NCI-H446 treated with DMSO at 0.1 percent for 48 hours (cell line): Measurements from ENCODE around the gene SPEF2.
A peak's percentile ranks its signal among the peaks of the same experiment; 100 is the strongest.

Experiments
- DNase-seq: peaks from one replicate; lab custom pipeline; 2025; lab: John Stamatoyannopoulos, UW

The SPEF2 gene

DNA sequence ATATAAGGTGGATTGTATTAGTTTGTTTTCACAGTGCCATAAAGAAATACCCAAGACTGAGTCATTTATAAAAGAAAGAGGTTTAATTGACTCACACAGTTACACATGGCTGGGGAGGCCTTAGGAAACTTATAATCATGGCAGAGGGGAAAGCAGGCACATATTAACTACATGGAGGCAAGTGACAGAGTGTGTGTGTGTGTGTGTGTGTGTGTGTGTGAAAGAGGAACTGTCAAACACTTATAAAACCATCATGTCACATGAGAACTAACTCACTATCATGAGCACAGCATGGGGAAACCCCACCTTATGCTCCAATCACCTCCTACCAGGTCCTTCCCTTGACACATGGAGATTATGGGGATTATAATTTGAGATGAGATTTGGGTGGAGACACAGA lies 118.6 kb downstream of the SPEF2 start:
- DNase-seq, result no peak

DNA sequence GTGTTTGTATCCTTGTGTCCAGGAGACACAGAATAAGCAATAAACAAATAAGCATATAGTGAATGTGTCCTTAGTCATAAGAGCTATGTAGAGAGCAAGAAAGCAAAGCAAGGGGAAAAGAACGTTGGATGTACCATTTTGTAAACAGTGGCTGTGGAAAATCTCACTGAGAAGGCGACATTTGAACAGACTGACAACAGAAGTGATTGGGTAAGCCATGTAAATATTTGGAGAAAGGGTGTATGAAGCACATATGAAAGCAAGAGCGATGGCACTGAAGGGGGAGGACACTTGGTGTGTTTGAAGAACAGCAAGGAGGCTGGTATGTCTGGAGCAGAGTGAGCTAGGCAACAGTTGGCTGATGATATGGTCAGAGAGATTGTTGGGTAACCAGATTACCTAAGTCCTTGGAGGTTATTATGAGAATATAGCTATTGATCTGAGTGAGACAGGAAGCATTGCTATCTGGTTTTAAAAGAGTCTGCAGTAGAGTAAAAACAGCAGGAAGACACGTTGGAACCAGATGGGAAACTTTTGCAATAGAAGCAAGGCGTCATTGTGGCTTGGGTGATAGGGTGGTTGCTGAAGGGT lies 123.6 kb downstream of the SPEF2 start:
- no peak for DNase-seq

DNA sequence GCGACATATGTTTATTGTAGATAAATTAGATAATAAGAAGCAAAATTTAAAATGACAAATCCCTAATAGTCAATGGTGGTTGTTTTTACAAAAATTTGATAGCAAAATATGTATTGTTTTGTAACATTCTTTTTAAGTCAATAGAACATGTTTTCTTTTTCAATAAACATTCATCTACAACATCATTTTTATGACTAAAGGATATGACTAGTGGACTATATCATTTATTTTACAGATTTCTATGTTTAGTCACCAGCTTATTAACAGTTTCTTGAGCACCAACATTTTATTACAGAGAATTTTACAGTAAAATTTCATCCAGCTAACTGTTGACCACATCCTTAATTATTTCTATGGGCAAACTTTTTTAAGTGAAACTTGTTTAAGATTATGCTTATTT lies 124.3 kb downstream of the SPEF2 start:
- DNase-seq, result no peak

DNA sequence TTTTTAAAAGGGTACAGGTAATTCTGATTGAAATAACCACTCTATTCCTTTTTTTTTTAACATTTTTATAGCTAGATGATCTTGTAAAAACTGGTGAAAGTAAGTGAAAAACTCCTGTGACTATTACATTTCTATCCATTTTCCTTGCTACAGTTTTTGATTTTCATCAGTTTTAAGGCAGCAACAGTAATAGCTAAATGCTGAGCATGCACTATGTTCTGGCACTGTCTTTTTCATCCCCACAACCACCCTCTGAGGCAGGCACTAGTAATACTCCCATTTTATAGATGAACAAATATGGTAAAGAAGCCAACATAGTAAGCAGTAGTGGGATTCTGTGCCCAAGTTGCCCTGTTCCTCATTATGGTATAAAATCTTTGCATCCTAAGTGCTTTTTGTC lies 126.0 kb downstream of the SPEF2 start:
- no peak for DNase-seq

DNA sequence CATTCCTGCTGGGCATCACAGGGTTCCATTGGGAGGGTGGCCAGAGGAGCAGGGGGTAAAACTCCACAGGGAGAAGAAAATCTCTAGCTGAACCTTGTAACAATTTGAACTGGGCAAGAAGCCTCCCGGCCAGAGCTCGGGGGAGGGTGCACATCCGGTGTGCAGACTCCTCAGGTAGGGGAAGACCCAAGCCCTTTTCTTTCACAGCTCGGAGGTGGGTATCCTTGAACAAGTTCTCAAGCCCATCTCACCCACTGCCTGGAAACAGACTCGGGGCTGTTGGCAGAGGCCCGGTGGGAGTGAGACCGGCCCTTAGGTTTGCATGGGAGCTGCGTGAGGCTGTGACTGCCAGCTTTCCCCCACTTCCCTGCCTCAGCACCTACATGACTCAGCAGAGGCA lies 127.5 kb downstream of the SPEF2 start:
- no peak for DNase-seq

DNA sequence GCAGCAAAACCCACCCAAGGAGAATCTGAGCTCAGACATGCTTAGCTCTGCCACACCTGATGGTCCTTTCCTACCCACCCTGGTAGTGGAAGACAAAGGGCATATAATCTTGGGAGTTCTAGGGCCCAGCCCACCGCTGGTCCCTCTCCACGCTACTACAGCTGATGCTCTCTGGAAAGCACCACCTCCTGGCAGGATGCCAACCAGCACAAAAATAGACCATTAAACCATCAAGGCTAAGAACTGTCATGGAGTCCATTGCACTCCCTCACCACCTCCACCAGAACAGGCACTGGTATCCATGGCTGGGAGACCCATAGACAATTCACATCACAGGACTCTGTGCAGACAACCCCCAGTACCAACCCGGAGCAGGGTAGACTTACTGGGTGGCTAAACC lies 128.0 kb downstream of the SPEF2 start:
- no peak for DNase-seq

DNA sequence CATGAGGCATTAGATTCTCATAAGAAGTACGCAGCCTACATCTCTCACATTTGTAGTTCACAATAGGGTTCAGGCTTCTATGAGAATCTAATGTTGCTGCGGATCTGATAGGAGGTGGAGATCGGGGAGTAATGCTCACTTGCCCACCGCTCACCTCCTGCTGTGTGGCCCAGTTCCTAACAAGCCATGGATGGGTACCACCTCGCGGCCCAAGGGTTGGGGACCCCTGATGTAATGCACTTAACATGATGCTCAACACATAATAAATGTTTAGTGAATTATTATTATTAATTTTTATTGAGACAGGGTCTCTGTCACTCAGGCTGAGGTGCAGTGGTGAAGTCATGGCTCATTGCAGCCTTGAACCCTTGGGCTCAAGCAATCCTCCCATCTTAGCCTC lies 134.3 kb downstream of the SPEF2 start:
- no peak for DNase-seq

DNA sequence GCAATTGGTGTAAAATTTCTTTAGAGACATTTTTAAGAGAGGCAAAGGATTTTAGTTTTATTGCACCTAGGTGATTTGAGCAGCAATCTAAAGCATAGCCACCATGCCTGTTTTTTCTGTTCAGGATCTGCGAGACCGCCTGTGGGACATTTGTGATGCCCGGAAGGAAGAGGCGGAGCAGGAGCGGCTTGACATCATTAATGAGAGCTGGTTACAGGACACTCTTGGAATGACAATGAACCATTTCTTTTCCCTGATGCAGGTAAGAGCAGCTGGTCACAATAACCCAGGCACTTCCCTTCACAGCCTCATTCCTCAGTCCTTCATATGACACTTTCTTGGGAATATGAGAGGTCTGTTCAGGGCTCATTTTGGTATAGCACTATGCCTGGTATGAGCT lies 135.8 kb downstream of the SPEF2 start:
- no peak for DNase-seq

DNA sequence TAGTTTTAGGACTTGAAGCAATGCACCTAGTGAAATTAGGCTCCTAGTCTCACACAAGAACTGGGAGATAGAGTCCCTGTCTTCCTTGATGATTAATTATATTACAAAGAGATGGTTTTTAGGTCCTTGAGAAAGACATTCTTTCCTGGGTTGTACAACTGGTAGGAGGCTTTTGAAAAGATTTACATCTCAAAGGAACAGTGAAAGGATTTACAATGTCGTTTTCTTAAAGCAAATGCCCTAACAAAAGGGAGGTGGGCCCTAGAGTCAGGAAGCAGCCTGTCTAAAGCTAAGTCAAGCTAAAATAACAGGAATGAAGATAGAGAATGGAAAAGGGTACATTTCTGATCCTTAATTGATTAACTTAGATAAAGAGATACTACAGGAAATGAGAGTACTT lies 136.8 kb downstream of the SPEF2 start:
- DNase-seq, result no peak

DNA sequence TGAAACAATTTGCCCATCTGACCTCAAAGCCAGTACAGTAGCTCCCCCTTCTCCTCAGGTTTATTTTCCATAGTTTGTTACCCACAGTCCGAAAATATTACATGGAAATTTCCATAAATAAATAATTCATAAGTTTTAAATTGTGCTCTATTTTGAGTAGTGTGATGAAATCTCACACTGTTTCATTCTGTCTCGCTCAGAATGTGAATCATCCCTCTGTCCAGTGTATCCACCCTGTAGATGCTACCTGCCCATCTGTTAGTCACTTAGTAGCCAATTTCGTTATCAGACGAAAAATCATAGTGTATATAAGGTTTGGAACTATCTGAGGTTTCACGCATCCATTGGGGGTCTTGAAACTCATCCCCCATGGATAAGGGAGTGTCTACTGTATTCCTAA lies 138.3 kb downstream of the SPEF2 start:
- DNase-seq, result no peak

DNA sequence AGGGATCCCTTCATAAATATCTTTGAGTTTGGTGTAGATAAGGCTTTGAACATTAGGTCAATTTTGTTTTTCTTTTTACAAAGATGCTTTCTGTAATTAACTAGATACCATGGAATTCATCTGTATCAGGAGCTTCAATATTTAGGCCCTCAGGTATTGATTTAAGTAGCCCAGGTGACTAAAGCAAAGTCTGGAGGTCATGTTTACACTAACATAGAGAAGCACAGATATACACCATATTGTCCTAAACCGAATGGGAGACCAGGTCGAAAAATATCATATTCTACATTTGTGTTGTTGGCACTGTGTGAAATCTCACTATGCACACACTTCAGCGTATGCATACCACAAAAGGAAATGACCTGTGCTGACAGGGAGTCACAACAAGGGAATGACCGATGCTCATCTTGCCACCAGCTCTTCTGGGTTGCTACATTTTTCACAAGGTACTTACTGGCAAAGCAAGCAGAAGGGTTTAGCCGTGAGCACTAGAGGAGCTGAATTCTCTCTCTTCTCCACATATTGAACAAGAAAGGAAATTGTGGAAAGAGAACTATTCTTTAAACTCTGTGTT lies 140.6 kb downstream of the SPEF2 start:
- DNase-seq, result no peak

DNA sequence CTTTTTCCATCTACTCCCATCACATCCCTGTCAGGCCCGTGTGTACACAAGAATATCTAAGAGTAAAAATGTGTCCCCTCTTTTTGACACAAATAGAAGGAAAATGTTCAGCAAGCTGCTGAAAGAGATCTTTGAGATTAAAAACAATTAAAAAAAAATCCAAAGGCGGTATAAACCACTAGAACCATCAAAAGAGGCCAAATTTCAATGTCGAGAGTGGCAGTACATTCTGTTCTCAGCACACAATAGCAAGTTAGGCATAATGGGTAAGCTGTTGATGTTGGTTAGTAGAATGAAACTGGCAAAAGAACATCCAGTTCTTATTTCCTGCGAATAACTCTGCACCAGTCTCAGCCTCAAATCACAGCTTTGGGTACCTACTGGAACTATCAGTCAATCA lies 143.9 kb downstream of the SPEF2 start:
- DNase-seq, result no peak

DNA sequence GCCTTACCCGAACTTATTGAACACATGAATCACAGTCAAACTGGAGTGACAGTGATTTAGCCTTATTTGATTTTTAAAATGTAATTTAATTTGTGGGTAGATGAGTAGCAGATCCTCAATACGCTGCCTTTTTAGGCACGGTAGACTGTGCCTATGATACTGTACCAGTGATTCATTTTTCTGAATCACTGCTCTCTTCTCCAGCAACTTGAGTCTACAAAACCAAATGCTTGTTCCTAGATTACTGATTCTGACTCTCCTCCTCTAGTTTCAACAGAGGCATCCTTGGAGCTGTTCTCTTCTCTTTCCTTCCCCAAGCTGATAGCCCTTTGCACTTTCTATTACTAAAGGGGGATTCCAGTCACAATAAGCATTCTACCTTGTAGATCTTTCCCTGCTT lies 144.7 kb downstream of the SPEF2 start:
- no peak for DNase-seq

DNA sequence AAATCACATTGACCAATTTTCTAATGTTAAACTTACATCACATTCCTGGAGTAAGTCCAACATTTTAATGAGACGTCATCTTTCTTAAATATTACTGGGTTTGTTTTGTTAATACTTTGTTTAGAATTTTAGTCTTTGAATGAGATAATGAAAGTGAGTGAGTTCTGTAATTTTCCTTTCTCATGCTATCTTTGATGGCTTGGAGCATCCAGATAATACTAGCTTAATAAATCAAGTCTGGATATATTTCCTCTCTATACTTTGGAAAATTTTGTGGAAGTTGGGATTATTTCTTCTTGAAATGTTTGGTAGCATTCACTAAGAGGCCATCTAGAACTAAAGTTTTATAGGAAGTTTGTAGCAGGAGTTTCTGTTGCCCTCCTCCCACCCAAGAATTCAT lies 148.3 kb downstream of the SPEF2 start:
- no peak for DNase-seq

DNA sequence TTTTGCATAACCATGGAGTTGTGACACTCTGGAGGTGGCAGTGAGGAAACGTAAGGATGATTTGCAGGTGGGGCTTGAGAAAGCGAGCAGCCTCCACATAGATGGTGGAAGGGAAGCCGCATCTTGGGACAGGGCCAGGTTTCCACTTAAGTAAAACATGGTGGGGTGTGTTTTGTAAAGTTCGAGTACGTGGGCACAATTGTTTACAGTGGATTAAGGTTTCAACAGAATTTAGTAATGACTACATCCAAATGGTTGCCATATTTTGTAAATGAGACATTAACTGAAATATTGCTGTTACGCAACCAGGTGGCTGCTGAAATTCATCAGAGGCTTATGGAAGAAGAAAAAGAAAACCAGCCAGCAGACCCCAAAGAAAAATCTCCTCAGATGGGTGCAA lies 153.6 kb downstream of the SPEF2 start:
- DNase-seq, result no peak

DNA sequence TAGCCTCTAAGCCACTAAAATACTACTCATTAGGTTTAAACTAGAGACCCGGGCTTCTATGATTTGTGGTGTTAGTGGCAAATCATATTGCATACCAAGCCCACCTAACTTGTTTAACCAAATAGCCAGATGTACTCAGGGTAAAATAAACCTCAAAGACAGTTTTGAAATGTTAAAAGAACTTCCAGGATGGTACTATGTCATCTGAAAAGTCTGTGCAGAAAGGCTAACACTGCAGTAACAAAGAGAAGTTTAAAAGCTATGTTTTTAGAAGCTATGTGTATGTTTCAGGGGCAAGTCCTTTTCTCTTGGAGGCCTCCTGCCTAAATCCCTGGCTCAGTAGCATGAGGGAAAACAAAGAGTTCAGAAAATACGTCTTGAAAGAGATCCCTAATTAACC lies 154.2 kb downstream of the SPEF2 start:
- DNase-seq, result no peak

DNA sequence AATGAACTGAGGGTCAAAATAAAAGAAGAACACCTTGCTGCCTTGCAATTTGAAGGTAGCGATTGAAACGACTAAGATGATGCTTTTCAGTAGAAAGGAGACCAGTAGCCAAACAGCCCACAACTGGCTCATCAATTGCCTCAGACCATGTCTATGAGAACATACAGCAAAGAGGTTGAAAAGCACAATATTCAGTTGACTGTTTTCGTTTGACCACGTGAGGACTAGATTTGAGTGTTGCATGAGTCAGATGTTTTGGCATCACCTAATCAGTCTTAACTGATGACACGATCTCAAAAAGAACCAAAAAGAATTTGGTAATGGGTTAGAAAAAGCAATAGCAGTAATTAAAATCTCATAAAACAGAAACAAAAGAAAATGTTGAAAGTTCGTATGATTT lies 156.3 kb downstream of the SPEF2 start:
- DNase-seq, result no peak

DNA sequence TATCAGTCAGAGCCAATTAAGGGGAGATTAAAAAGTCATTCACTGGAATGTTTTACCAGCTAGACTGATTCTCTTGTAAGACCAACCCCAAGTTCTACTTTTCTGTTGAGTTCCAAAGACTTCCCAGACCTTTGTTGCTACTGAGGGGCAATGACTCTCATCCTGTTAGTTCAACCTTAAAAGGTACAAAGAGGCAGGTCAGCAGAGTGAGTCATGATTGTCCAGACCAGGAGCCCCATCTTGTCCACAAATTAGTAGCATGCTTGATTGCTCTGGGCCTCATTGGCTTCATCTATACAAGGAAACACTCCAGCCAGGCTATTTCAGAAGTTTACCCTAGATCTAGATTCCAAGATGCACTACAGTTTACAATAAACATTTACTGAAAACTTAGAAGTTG lies 159.1 kb downstream of the SPEF2 start:
- DNase-seq, result no peak

DNA sequence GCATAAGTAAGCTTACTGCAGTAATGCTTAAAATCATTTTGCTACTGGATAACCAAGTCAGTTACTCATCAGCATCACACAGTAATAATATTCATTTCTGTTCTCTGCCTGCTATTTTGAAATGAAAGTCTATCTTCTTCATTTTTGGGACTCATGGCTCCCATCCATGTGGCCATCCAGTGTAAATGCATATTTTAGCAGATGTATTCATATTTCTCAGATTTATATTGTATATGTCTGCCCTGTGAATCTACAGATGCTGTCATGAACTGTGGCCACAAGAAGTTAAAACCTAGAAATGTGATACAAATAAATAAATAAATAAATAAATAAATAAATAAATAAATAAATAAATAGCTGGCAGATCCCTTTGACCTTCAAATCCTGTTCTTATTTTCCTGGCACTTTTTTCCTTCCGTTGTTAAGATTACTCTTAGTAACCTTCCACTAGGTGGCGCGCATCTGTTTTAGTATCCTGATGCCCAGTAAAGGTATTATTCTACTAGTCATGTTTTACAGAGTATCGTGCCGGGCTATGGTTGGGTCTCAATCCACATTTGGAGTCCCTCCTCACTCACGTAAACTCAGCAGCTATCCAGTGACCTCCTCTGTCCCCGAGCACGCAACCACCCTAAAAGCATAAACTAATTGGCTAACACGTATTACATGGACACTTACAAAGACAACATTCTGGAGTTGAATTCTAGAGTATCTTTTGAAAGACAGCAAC lies 159.9 kb downstream of the SPEF2 start:
- peak; percentile 65 for DNase-seq

DNA sequence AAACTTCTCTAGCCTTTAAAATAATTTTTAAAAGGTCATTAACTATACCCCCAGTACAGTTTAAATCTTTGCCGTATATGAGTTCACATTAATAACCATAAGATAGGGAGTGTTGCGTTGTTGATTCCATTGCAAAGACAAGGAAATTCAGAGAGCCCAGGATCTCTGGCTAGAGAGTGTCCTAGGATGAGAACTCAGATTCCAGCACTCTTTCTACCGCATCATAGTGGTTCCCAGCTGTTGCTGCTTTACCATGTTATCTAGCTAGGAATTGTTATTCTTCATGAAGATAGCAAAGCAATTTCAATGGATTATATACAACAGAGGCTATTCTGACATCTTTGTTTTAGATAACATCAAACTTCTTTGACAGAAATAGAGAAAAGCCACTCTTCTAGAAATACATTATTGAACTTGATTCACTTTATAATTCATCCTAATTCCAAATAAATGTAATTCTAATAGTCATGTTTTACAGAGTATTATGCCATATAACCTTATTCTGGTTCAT lies 160.7 kb downstream of the SPEF2 start:
- DNase-seq, result no peak

DNA sequence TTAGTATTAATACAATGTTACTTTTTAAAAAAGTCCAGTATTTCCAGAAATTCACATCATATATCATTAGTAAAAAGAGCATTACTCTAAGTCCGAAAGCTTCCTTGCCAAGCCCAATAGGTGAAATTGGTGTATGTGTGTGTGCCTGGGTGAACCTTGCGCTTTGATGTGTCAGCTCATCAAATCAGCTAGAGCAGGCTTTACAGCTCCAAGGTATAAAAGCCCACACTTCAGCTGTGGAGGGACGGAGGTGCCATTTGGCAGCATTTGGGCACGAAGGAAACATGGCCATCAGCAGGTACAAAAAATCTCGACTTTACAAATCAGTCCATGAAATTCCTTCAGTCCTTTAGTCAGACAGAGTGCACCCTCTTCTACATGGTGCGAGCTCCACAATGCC lies 162.6 kb downstream of the SPEF2 start:
- no peak for DNase-seq

DNA sequence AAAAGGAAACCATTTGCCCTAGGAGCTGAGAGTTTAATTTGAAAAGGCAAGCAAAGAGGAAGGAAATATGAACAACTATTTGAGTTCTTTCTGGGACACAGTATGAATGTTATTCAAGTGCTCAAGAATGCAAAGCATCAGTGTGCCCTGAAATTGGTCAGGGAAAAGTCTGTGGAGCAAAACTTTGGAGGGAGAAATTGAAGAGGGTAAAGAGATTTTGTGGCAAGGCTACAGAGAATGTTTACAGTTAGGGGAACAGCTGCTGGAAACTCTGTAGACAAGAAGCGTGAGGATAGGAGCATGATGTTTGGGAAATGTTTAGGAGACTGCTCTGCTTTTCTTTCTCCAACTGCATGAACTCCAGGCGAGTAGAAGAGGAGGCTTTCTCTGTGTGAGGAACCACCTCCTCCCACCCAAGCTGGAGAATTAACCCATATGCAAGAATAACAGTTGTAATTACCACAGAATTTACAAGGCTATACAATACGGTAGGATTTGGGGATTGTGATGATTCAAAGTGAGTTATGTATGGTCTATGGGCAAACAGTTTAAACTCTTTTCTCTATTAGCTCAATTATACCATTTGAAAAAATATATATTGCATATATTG lies 163.6 kb downstream of the SPEF2 start:
- no peak for DNase-seq

DNA sequence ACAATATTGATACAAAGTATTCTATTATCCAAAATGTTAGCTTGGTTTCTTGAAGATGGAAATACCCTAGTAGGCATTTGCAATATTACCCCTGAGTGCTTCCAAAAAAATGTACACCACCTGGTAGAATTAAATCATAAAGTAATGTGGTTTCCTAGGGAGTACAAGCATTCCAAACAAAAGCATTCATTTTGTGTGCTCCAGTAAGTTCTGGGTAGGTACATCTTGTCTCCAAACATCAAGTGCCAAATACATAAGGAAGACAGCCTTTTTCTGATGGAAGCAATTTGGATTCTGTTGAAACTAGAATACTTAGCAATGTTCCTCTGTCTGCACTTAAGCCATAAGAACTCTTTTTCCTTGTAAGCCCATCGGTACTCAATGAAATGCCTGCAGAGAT lies 165.9 kb downstream of the SPEF2 start:
- no peak for DNase-seq
